Measurements from ENCODE around the gene FTSJ3.
"Not testable (repeated sequence)": the region's sequence is repeated elsewhere in the genome, so short reads cannot be mapped to it uniquely, and the experiment has no call there.

The FTSJ3 gene

DNA sequence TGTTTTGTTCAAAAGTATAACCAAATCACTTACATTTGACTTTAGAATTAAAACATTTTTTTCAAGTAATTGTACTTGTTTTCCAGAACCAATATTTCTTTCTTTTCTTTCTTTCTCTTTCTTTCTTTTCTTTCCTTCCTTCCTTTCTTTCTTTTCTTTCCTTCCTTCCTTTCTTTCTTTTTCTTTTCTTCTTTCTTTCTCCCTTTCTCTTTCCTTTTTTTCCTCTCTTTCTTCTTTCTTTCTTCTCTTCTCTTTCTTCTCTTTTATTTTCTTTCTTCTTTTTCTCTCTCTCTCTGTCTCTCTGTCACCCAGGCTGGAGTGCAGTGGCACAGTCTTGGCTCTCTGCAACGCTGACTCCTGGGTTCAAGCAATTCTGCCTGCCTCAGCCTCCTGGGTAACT, 26.7 kb downstream of the FTSJ3 start:
- POLR2A ChIA-PET (ENCODE audit: low non-redundant PET) = no interaction called here
- no peak for DNase-seq (ENCODE audit: low spot score)
- TF ChIP-seq, protein P1, sequence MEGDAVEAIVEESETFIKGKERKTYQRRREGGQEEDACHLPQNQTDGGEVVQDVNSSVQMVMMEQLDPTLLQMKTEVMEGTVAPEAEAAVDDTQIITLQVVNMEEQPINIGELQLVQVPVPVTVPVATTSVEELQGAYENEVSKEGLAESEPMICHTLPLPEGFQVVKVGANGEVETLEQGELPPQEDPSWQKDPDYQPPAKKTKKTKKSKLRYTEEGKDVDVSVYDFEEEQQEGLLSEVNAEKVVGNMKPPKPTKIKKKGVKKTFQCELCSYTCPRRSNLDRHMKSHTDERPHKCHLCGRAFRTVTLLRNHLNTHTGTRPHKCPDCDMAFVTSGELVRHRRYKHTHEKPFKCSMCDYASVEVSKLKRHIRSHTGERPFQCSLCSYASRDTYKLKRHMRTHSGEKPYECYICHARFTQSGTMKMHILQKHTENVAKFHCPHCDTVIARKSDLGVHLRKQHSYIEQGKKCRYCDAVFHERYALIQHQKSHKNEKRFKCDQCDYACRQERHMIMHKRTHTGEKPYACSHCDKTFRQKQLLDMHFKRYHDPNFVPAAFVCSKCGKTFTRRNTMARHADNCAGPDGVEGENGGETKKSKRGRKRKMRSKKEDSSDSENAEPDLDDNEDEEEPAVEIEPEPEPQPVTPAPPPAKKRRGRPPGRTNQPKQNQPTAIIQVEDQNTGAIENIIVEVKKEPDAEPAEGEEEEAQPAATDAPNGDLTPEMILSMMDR (conservative IDR thresholded peaks at IDR 0.05; ENCODE audit: low read depth) = no peak
- no peak overlapping the region for H3K27ac ChIP-seq
- CTCF ChIA-PET = interaction anchor here (0.7 kb wide), 1 partner anchor 12 kb away, joined by 3 read pairs; no protein-coding TSS in a partner anchor

DNA sequence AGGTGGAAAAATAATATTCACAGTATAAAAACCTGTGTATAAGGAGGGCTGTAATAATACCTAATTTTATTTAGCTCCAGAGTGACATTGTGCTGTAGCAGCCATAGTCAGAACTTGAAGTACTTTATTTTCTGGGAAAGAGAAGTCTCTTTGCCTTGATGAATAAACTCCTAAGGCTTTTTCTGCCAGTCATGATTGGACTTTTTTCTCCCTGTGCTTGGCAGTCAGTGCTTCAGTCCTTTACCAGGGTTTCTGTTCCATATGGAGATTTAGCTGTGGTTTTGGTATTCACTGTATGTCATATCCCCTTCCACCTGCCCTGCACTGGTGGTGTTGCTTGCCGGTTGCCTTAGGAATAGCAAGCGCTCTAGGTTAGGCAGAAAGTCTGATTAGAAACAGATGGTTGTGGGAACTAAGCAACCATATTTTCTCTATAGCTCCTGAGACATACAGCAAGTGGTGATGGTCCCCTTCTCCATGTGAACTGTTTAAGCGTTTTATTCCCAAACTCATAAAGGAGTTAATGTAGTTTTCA, 28.8 kb downstream of the FTSJ3 start:
- no peak overlapping the region for H3K27ac ChIP-seq
- TF ChIP-seq, protein P1 (conservative IDR thresholded peaks at IDR 0.05; ENCODE audit: low read depth) = no peak
- ChIA-PET CTCF (interaction anchor here (0.7 kb wide), 1 partner anchor 104 kb away, joined by 5 read pairs; no protein-coding TSS in a partner anchor), POLR2A (ENCODE audit: low non-redundant PET) (no interaction called here)
- no peak for DNase-seq (ENCODE audit: low spot score)

DNA sequence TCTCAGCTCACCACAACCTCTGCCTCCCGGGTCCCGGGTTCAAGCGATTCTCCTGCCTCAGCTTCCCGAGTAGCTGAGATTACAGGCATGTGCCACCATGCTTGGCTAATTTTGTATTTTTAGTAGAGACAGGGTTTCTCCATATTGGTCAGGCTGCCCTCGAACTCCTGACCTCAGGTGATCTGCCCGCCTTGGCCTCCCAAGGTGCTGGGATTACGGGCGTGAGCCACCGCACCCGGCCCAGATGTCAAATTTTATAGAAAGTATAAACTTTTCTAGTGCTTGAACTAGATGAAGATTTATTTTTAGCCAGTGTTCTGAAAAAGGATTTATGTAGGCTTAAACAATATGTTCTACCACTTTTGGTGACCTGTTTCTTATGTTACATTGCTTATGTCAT, 31.1 kb downstream of the FTSJ3 start:
- CTCF ChIA-PET; DNase-seq (ENCODE audit: low spot score); POLR2A ChIA-PET (ENCODE audit: low non-redundant PET); H3K27ac ChIP-seq: not testable (repeated sequence)

DNA sequence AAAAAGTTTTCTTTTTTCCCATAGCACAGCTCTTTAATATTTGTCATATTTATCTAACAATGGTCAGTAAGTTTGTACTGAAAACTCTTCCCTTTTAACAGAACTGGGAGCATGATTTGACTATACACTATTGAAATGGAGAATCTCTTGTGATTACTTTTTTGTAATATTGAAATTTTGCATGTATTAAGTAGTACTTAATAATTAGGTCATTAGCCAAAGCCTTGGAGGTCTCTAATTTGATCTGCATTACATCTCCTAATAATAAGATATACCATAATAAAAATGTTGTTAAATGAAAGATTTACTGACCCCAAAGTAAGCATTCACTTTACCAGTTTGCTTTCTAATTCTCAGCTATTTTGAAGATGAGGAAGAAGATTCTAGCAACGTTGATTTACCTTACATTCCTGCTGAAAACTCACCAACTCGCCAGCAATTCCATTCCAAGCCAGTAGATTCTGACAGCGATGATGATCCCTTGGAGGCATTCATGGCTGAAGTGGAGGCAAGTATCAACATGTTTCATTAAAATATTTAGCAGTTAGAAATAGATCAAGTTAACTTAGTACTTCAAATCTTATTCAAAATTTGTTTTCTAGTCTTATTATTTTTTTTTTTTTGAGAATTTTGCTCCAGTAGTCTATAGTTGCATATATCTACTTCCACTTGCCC, 35.3 kb downstream of the FTSJ3 start:
- POLR2A ChIA-PET (ENCODE audit: low non-redundant PET) = no interaction called here
- DNase-seq (ENCODE audit: low spot score) = peak; percentile 51
- TF ChIP-seq, protein P1 (conservative IDR thresholded peaks at IDR 0.05; ENCODE audit: low read depth) = no peak
- H3K27ac ChIP-seq = peak overlapping the region; percentile 47
- CTCF ChIA-PET = interaction anchor here (0.6 kb wide), 1 partner anchor 18 kb away, joined by 3 read pairs; the partner anchor contains the start of gene DDX42

DNA sequence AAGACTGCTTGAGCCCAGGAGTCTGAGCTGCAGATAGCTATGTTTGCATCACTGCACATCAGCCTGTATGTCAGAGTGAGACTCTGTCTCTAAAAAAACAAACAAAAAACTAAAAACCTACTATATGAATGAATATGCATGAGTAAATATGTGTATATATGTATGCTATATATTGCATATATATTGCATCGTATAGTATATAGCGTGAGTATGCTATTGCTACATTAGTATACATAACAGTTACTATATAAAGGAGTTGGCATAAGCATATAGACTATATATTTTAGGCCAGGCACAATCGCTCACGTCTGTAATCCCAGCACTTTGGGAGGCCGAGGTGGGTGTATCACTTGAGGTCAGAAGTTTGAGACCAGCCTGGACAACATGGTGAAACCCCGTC, 37.4 kb downstream of the FTSJ3 start:
- H3K27ac ChIP-seq = peak overlapping the region; percentile 45
- ChIA-PET POLR2A (ENCODE audit: low non-redundant PET) (no interaction called here), CTCF (interaction anchor here (0.6 kb wide), 1 partner anchor 40 kb away, joined by 3 read pairs; no protein-coding TSS in a partner anchor)
- TF ChIP-seq, protein P1 (conservative IDR thresholded peaks at IDR 0.05; ENCODE audit: low read depth) = no peak
- no peak for DNase-seq (ENCODE audit: low spot score)

DNA sequence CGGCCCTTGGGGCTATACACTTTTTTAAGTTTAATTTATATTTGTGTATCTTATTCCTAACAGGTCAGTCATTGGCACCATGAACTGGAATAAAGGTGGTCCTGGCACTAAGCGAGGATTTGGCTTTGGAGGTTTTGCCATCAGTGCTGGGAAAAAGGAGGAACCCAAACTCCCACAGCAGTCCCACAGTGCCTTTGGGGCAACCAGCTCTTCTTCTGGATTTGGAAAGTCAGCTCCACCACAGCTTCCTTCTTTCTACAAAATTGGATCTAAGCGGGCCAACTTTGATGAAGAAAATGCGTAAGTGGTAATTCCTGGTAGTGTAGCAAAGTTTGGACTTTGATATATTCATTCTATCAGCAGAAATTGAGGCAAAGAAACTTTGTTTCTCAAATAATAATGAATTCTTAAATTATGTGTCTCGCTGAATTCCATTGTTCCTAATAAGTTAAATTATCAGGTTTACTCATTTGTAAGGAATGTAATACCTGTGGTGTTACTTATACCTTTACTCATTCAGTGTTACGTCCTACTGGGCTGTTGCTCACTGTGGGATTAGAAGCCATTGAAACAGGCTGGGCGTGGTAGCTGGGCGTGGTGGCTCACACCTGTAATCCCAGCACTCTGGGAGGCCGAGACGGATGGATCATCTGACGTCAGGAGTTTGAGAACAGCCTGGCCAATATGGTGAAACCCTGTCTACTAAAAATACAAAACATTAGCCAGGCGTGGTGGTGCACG, 40.3 kb downstream of the FTSJ3 start:
- peak overlapping the region; percentile 53 for H3K27ac ChIP-seq
- DNase-seq (ENCODE audit: low spot score) = peak; percentile 89
- TF ChIP-seq, protein P1 (conservative IDR thresholded peaks at IDR 0.05; ENCODE audit: low read depth) = no peak
- ChIA-PET POLR2A (ENCODE audit: low non-redundant PET) (no interaction called here), CTCF (interaction anchor here (0.8 kb wide), 1 partner anchor 19 kb away, joined by 3 read pairs; no protein-coding TSS in a partner anchor)
